Right lobe of liver (tissue), 4 donors: ENCODE results near the gene PPA1.

Experiments used
- POLR2A ChIP-seq: fragments of 450-650 bp; IDR thresholded peaks from one replicate; pipeline ENCODE4 v1.6.1; 2017; ENCODE audit warnings: antibody characterized with exemption, mild to moderate bottlenecking
- TF ChIP-seq, protein P1 (sequence below), 4 donors: fragments of 200-600 bp in 3 of 4; fragments of 450-650 bp in 1 of 4; IDR thresholded peaks; one replicate each; pipeline versions ENCODE4 v1.5.1 to v1.8.0; 2016 to 2022; ENCODE audit warnings: antibody characterized with exemption in 4 of 4, mild to moderate bottlenecking in 2 of 4
- donor health status: DM: no; HTN: no; CAD: no.
- donor health status: DM: no; HTN: no; CAD: no.
- donor health status: DM: no; HTN: yes; CAD: no.

GRCh38 chr10:70277396-70278030 lies 44.3 kb upstream of the PPA1 start:
- TF ChIP-seq, protein P1, sequence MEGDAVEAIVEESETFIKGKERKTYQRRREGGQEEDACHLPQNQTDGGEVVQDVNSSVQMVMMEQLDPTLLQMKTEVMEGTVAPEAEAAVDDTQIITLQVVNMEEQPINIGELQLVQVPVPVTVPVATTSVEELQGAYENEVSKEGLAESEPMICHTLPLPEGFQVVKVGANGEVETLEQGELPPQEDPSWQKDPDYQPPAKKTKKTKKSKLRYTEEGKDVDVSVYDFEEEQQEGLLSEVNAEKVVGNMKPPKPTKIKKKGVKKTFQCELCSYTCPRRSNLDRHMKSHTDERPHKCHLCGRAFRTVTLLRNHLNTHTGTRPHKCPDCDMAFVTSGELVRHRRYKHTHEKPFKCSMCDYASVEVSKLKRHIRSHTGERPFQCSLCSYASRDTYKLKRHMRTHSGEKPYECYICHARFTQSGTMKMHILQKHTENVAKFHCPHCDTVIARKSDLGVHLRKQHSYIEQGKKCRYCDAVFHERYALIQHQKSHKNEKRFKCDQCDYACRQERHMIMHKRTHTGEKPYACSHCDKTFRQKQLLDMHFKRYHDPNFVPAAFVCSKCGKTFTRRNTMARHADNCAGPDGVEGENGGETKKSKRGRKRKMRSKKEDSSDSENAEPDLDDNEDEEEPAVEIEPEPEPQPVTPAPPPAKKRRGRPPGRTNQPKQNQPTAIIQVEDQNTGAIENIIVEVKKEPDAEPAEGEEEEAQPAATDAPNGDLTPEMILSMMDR (IDR thresholded peaks at IDR 0.05): no peak
- no peak for TF ChIP-seq POLR2A
